HEK293T (cell line): Measurements from ENCODE around the gene ENDOG.

Experiments
- CTCF ChIA-PET: fragments of 350-600 bp; formaldehyde crosslinking; extraction: SDS; loops from one replicate; lab custom pipeline; 2021; ENCODE audit warnings: antibody characterized with exemption, inconsistent platforms; lab: Yijun Ruan, JAX
- POLR2A ChIA-PET: fragments of 350-600 bp; formaldehyde crosslinking; extraction: SDS; loops from one replicate; lab custom pipeline; 2020; ENCODE audit warnings: antibody characterized with exemption, inconsistent platforms; lab: Yijun Ruan, JAX
- DNase-seq: peaks from one replicate; pipeline ENCODE4 v3.0.0; 2012; ENCODE audit warnings: mixed read lengths; ENCODE audit errors: extremely low spot score
- ARNT ChIP-seq: fragments of 450-650 bp; IDR thresholded peaks from 2 replicates; pipeline ENCODE4 v1.6.1; 2017; ENCODE audit warnings: mild to moderate bottlenecking
- BHLHE40 ChIP-seq: fragments of 450-650 bp; IDR thresholded peaks from 2 replicates; pipeline ENCODE4 v1.6.1; 2016; ENCODE audit warnings: mild to moderate bottlenecking, moderate library complexity, borderline replicate concordance
- CTBP1 ChIP-seq: fragments of 450-650 bp; IDR thresholded peaks from 2 replicates; pipeline ENCODE4 v1.6.1; 2016; ENCODE audit warnings: borderline replicate concordance
- ELF4 ChIP-seq: fragments of 450-650 bp; IDR thresholded peaks from 2 replicates; pipeline ENCODE4 v1.6.1; 2017; ENCODE audit warnings: antibody characterized with exemption
- FOXA1 ChIP-seq: fragments of 450-650 bp; IDR thresholded peaks from 2 replicates; pipeline ENCODE4 v1.6.1; 2016; ENCODE audit warnings: mild to moderate bottlenecking
- FOXK2 ChIP-seq: fragments of 450-650 bp; IDR thresholded peaks from 2 replicates; pipeline ENCODE4 v1.6.1; 2016; ENCODE audit warnings: mild to moderate bottlenecking
- FOXM1 ChIP-seq: fragments of 450-650 bp; IDR thresholded peaks from 2 replicates; pipeline ENCODE4 v1.6.1; 2017; ENCODE audit warnings: mild to moderate bottlenecking, borderline replicate concordance
- HDGF ChIP-seq: fragments of 450-650 bp; IDR thresholded peaks from 2 replicates; pipeline ENCODE4 v1.6.1; 2017; ENCODE audit warnings: antibody characterized with exemption, borderline replicate concordance
- L3MBTL2 ChIP-seq: fragments of 450-650 bp; conservative IDR thresholded peaks from 2 replicates; pipeline ENCODE4 v1.6.1; 2016; ENCODE audit warnings: mild to moderate bottlenecking
- LEF1 ChIP-seq: fragments of 450-650 bp; IDR thresholded peaks from 2 replicates; pipeline ENCODE4 v1.6.1; 2017; ENCODE audit warnings: mild to moderate bottlenecking, borderline replicate concordance
- NFRKB ChIP-seq: fragments of 450-650 bp; IDR thresholded peaks from 2 replicates; pipeline ENCODE4 v1.6.1; 2016; ENCODE audit warnings: mild to moderate bottlenecking, moderate library complexity
- PKNOX1 ChIP-seq: fragments of 450-650 bp; IDR thresholded peaks from 2 replicates; pipeline ENCODE4 v1.6.1; 2016
- SP1 ChIP-seq: fragments of 450-650 bp; IDR thresholded peaks from 2 replicates; pipeline ENCODE4 v1.6.1; 2017
- SUZ12 ChIP-seq: fragments of 450-650 bp; IDR thresholded peaks from 2 replicates; pipeline ENCODE4 v1.6.1; 2016; ENCODE audit warnings: mild to moderate bottlenecking
- TARDBP ChIP-seq: fragments of 450-650 bp; IDR thresholded peaks from 2 replicates; pipeline ENCODE4 v1.6.1; 2016
- ZNF384 ChIP-seq: fragments of 450-650 bp; IDR thresholded peaks from 2 replicates; pipeline ENCODE4 v1.6.1; 2016

The ENDOG gene

GRCh38 chr9:128786681-128787601, 31.4 kb upstream of the ENDOG start, which contains the start of gene TBC1D13:
Gene TBC1D13 (plus strand): TSS chr9:128787253. CDS start chr9:128787354, 101 bp downstream.
- ChIA-PET CTCF (no interaction called here), POLR2A (interaction anchor here (1.9 to 2.2 kb wide), 2 partner anchors 15 to 32 kb away, joined by 10 to 14 read pairs; partner anchors contain the start of genes ENDOG and ZER1)
- TF ChIP-seq CTBP1 (no peak), L3MBTL2 (peak; percentile 95), FOXM1 (peak; percentile 96), ARNT (peak; percentile 86), HDGF (no peak), BHLHE40 (no peak; the same call in 1 of the 2 replicates), ELF4 (no peak), SP1 (no peak), FOXK2 (no peak), FOXA1 (no peak), LEF1 (no peak), ZNF384 (peak; percentile 55; the same call in 1 of the 2 replicates), TARDBP (no peak), NFRKB (no peak), PKNOX1 (peak; percentile 40; the same call in 1 of the 2 replicates), SUZ12 (no peak)
- DNase-seq, result peak; percentile 92

DNA sequence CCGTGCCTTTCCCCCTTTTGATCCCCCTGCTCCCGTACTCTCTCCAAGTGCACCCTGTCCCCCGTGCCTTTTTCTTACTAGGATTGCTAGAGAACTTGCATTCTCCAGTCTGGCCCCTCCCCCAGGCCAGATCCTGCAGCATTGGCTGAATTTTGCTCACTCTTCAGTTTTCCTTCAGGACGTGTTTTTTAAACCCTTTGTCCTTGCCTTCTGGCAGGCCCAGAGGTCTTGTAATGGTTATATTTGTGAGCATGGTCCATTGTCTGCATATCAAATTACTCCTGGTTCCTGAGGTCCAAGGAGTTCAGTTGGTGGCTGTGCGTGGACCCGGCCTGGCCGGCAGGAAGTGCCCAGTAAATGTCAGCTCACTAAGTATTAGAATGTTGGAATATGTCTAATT, 30.6 kb upstream of the ENDOG start:
- CTCF ChIA-PET, result interaction anchor here (2.0 kb wide), 1 partner anchor 86 kb away, joined by 4 read pairs; the partner anchor contains the start of gene PKN3
- no peak for TF ChIP-seq TARDBP
- TF ChIP-seq FOXA1, result no peak
- no peak for DNase-seq
- POLR2A ChIA-PET, result interaction anchor here (0.6 to 2.2 kb wide), 6 partner anchors 15 to 42 kb away, joined by 3 to 14 read pairs (median 4); partner anchors contain the start of genes ENDOG, SPOUT1 and ZER1

- TF ChIP-seq BHLHE40 (no peak), CTBP1 (no peak), FOXA1 (no peak), HDGF (no peak), FOXM1 (no peak), NFRKB (no peak), TARDBP (no peak), SUZ12 (no peak), ZNF384 (no peak), SP1 (no peak), FOXK2 (no peak), ELF4 (no peak), L3MBTL2 (no peak), ARNT (no peak)
- no peak for DNase-seq
- POLR2A ChIA-PET, result interaction anchor here (0.6 to 2.2 kb wide), 6 partner anchors 16 to 41 kb away, joined by 3 to 14 read pairs (median 4); partner anchors contain the start of genes ENDOG, SPOUT1 and ZER1
- CTCF ChIA-PET, result interaction anchor here (0.9 to 2.0 kb wide), 4 partner anchors 22 to 86 kb away, joined by 3 to 4 read pairs (median 4); partner anchors contain the start of genes ENDOG and PKN3
Observed at GRCh38 chr9:128788445-128788844, 29.9 kb upstream of the ENDOG start.

GRCh38 chr9:128790536-128790935, 27.8 kb upstream of the ENDOG start:
- DNase-seq, result no peak
- POLR2A ChIA-PET, result no interaction called here
- TF ChIP-seq BHLHE40 (no peak), SP1 (no peak), NFRKB (no peak), ELF4 (no peak), FOXK2 (no peak), TARDBP (no peak), SUZ12 (no peak), PKNOX1 (no peak), HDGF (no peak), ZNF384 (no peak), LEF1 (no peak), FOXA1 (no peak), L3MBTL2 (no peak), ARNT (no peak), CTBP1 (no peak), FOXM1 (no peak)
- CTCF ChIA-PET, result no interaction called here

- POLR2A ChIA-PET, result interaction anchor here (1.6 to 2.3 kb wide), 2 partner anchors 11 to 26 kb away, joined by 5 to 10 read pairs; partner anchors contain the start of gene ENDOG
- CTCF ChIA-PET, result no interaction called here
- no peak for DNase-seq
- TF ChIP-seq L3MBTL2 (no peak), PKNOX1 (no peak)
Observed at GRCh38 chr9:128792134-128792533, 26.2 kb upstream of the ENDOG start.
